DOHH2 (cell line): ENCODE measurements around the gene CST1.

ENCODE experiments used
- H3F3A ChIP-seq: fragments of 200-600 bp; sonication (generic), shearing (Covaris generic); 2 replicates; pipeline ENCODE4 v1.6.0; 2016; ENCODE audit warnings: antibody characterized with exemption, mild to moderate bottlenecking; ENCODE audit not compliant: control insufficient read depth, insufficient read depth
- H3K27ac ChIP-seq: fragments of 200-600 bp; sonication (generic); 2 replicates; pipeline ENCODE4 v1.5.1; 2014; ENCODE audit warnings: low read depth, mild to moderate bottlenecking, low read length, moderate library complexity
- H3K27me3 ChIP-seq: fragments of 200-600 bp; sonication (generic); 2 replicates; pipeline ENCODE4 v1.6.1; 2014; ENCODE audit warnings: mild to moderate bottlenecking, low read length, mixed read lengths; ENCODE audit not compliant: control insufficient read depth
- H3K36me3 ChIP-seq: fragments of 200-600 bp; sonication (generic); 2 replicates; pipeline ENCODE4 v1.6.1; 2014; ENCODE audit warnings: mild to moderate bottlenecking, low read length, moderate library complexity, mixed read lengths; ENCODE audit not compliant: control insufficient read depth
- H3K4me1 ChIP-seq: fragments of 200-600 bp; sonication (generic); 2 replicates; pipeline ENCODE4 v1.6.1; 2014; ENCODE audit warnings: mild to moderate bottlenecking, low read length, mixed read lengths; ENCODE audit not compliant: control insufficient read depth
- H3K4me2 ChIP-seq: fragments of 200-600 bp; sonication (generic); 2 replicates; pipeline ENCODE4 v1.6.0; 2014; ENCODE audit warnings: mild to moderate bottlenecking, low read length, moderate library complexity
- H3K4me3 ChIP-seq: fragments of 200-600 bp; sonication (generic); 2 replicates; pipeline ENCODE4 v1.5.1; 2014; ENCODE audit warnings: mild to moderate bottlenecking, low read length, mixed read lengths
- H3K79me2 ChIP-seq: fragments of 200-600 bp; sonication (generic); 2 replicates; pipeline ENCODE4 v1.6.1; 2014; ENCODE audit warnings: mild to moderate bottlenecking, low read length, mixed read lengths; ENCODE audit not compliant: control insufficient read depth
- H3K9me2 ChIP-seq: fragments of 200-600 bp; sonication (generic); replicated peaks from 2 replicates; pipeline ENCODE4 v1.6.1; 2014; ENCODE audit warnings: mild to moderate bottlenecking, low read length, mixed read lengths; ENCODE audit not compliant: control insufficient read depth
- H3K9me3 ChIP-seq: fragments of 200-600 bp; sonication (generic); 2 replicates; pipeline ENCODE4 v1.6.1; 2014; ENCODE audit warnings: antibody characterized with exemption, low read length, mixed read lengths; ENCODE audit not compliant: control insufficient read depth, insufficient read depth
- H4K20me1 ChIP-seq: fragments of 200-600 bp; sonication (generic); 2 replicates; pipeline ENCODE4 v1.6.0; 2014; ENCODE audit warnings: low read depth, mild to moderate bottlenecking, antibody characterized with exemption, low read length, moderate library complexity; ENCODE audit not compliant: control insufficient read depth, insufficient read depth
- CTCF ChIP-seq: fragments of 200-600 bp; sonication (generic); IDR thresholded peaks from one replicate; pipeline ENCODE4 v1.5.1; 2014; ENCODE audit warnings: antibody characterized with exemption, mild to moderate bottlenecking, low read depth, low read length; ENCODE audit not compliant: poor library complexity, severe bottlenecking
- EZH2phosphoT487 ChIP-seq: fragments of 200-600 bp; sonication (generic); IDR thresholded peaks from 2 replicates; pipeline ENCODE4 v1.6.1; 2017; ENCODE audit warnings: borderline replicate concordance, mild to moderate bottlenecking, antibody characterized with exemption, low read length, moderate library complexity, mixed read lengths

Gene CST1

GRCh38 chr20:23705895-23706294, 44.8 kb downstream of the CST1 start:
- Histone ChIP-seq H3K4me1 (no peaks in the 10 kb centered on the region), H3K27ac (no peak overlapping the region)

GRCh38 chr20:23702021-23702420, 48.7 kb downstream of the CST1 start:
- Histone ChIP-seq H4K20me1 (no peaks in the 10 kb centered on the region), H3K27me3 (no peaks in the 10 kb centered on the region), H3K4me1 (no peaks in the 10 kb centered on the region), H3K4me2 (no peak overlapping the region), H3K36me3 (no peaks in the 10 kb centered on the region), H3K4me3 (no peak overlapping the region), H3K27ac (no peak overlapping the region), H3K9me3 (no peaks in the 10 kb centered on the region), H3K79me2 (no peaks in the 10 kb centered on the region), H3K9me2 (no peaks in the 10 kb centered on the region), H3F3A (no peaks in the 10 kb centered on the region)
- TF ChIP-seq EZH2phosphoT487 = no peak

More at GRCh38 chr20:23705895-23706294, 44.8 kb downstream of the CST1 start:
- H4K20me1 ChIP-seq = no peaks in the 10 kb centered on the region
- no peak overlapping the region for H3K4me3 ChIP-seq
- no peak for TF ChIP-seq CTCF
- no peak for TF ChIP-seq EZH2phosphoT487
- H3K9me3 ChIP-seq = no peaks in the 10 kb centered on the region
- no peaks in the 10 kb centered on the region for H3F3A ChIP-seq
- H3K36me3 ChIP-seq = no peaks in the 10 kb centered on the region
- no peaks in the 10 kb centered on the region for H3K9me2 ChIP-seq
- no peaks in the 10 kb centered on the region for H3K79me2 ChIP-seq
- H3K27me3 ChIP-seq = no peaks in the 10 kb centered on the region
- no peak overlapping the region for H3K4me2 ChIP-seq

- TF ChIP-seq CTCF (no peak), EZH2phosphoT487 (no peak)
- no peaks in the 10 kb centered on the region for H3K36me3 ChIP-seq
- H3K79me2 ChIP-seq = no peaks in the 10 kb centered on the region
- H3K4me1 ChIP-seq = no peaks in the 10 kb centered on the region
- no peaks in the 10 kb centered on the region for H3K27me3 ChIP-seq
- H3K4me2 ChIP-seq = no peak overlapping the region
- H3F3A ChIP-seq = no peaks in the 10 kb centered on the region
- no peak overlapping the region for H3K27ac ChIP-seq
- no peaks in the 10 kb centered on the region for H4K20me1 ChIP-seq
- no peaks in the 10 kb centered on the region for H3K9me3 ChIP-seq
- H3K9me2 ChIP-seq = no peaks in the 10 kb centered on the region
- no peak overlapping the region for H3K4me3 ChIP-seq
Measured at GRCh38 chr20:23700931-23701330, 49.8 kb downstream of the CST1 start.

GRCh38 chr20:23697947-23698346, 52.8 kb downstream of the CST1 start:
- H4K20me1 ChIP-seq = no peaks in the 10 kb centered on the region
- no peaks in the 10 kb centered on the region for H3K9me2 ChIP-seq
- TF ChIP-seq CTCF (no peak), EZH2phosphoT487 (no peak)
- H3K36me3 ChIP-seq = no peaks in the 10 kb centered on the region
- H3K27ac ChIP-seq = no peak overlapping the region
- no peaks in the 10 kb centered on the region for H3K27me3 ChIP-seq
- H3K4me1 ChIP-seq = no peaks in the 10 kb centered on the region
- no peak overlapping the region for H3K4me3 ChIP-seq
- H3K79me2 ChIP-seq = no peaks in the 10 kb centered on the region
- H3K9me3 ChIP-seq = no peaks in the 10 kb centered on the region
- H3K4me2 ChIP-seq = no peak overlapping the region
- H3F3A ChIP-seq = no peaks in the 10 kb centered on the region
